Measurements from ENCODE around the gene SEZ6L.
A peak's percentile ranks its signal among the peaks of the same experiment; 100 is the strongest.
"Not testable (repeated sequence)": the region's sequence is repeated elsewhere in the genome, so short reads cannot be mapped to it uniquely, and the experiment has no call there.

The SEZ6L gene

DNA sequence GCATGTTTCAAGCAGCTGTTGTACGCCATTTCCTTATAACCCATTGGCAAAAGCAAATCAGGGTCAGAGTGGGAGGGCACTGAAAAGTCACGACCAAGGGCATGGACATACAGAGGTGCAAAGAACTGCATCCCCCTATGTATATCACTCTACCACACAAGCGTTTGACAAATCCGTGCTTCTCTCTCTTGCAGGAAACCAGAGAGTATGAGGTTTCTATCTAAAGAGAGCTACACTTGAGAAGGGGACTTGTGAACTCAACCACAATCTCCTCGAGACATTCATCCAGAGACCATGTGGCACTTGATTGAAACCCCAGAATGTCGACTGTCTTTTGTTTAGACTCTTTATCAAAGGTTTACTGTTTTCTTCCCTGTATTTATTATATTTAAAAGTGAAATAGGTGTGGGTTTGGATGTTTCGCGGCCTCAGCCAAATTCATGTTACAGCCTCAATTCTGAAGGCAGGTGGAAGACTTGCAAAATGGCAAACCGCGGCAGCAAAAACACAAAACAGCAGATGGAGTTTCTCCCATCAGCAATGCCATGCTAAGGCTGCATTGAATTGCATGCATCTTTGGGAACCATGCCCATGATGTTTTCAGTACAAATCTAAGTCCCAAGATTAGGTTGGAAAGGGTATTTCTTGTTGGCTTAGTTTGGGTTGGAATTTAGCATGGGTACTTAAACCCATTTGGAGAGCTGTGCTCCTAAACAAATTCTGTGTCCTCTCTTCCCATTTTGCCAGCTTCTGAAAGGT is 211.0 kb downstream of the SEZ6L start:
- no peak for DNase-seq

DNA sequence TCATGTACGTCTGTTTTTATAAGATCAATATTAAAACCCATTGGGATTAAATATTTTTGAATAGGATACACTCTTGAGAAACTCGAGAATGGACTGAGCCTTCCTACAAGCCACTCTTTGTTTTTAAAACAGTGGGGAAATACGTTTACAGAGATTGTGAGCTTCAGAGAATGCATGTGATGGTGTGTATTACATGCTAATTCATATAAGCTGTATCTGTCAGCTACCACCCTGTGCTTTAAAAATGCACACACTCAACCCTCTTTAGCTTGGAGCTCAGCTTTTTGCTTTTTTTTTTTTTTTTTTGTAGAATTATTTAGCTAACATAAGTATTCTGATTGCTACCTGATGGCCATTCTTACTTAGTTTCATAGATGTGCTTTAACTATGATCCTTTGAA is 213.5 kb downstream of the SEZ6L start:
- DNase-seq, result no peak

DNA sequence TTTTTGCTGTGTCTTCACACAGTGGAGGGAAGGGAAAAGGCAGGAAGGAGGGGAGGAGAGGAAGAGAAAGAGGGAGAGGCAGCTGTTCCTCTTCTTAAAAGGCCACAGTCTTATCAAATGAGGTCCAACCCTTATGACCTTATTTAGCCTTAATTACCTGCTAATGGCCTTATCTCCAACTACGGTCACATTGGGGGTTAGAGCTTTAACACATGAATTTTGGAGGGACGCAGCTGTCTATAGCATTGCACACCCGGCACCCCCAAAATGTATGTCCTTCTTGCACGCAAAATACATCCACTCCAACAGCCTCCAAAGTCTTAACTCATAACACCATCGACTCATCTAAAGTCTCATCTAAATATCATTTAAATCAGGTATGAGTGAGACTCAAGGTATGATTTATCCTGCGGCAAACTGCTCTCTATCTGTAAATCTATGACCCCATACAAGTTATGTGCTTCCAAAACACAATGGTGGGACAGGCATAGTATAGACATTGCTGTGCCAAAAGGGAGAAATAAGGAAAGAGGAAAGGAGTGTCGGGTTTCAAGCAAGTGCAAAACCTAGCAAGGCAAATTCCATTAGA is 214.8 kb downstream of the SEZ6L start:
- no peak for DNase-seq

DNA sequence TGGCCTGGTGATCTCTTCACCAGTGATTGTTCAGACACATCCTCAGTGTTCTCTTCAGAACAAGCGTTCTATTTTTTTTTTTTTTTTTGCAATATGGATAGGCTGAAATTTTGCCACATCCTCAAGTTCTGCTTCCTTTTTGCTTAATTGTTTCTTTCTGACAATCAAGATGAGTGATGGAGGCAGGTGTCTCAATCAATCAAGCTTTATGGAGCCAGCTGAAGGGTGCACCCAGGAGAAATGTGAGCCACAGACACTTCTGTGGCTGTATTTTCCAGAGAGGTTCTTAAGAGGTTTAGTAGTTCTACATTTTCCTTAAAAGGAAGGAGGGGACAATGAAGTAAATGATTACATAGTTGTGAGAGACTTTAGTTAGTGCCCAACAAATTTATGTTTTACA is 215.9 kb downstream of the SEZ6L start:
- DNase-seq, result no peak

DNA sequence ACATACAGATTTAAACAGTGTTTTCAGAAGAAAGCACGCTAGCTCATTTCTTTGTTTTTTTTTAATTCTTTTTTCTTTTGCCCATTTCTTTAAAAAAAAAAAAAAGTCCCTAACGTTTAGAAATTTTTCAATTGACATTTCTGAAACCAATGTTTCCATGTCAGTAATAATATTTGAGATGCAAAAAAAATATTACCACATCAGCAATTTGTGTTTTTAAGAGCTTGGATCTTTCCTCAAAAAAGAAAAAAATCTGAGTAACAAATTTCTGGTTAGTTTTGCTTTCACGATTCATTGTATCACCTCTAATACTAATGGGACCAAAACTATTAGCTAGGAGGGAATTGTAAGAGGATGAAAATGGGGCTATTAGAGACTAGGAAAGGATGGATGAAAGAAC is 219.9 kb downstream of the SEZ6L start:
- no peak for DNase-seq

DNA sequence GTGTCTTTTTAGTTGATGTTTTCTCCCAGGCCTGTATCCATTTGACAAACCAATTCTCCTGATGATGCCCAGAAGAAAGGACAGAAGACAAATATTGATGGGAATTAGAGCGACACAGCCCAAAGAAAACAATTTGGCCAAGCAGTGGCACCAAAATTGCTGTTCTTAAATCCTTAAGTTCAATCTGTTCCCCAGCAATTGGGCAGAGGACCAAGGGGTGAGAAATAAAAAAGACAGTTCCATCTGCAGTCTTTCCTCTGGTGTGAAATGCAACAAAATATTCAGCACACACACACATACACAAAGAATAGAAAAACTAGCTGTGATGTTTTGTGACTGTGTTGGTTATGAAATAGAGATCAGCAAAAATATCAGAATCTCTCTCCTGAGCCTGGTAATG is 221.8 kb downstream of the SEZ6L start:
- DNase-seq, result no peak

DNA sequence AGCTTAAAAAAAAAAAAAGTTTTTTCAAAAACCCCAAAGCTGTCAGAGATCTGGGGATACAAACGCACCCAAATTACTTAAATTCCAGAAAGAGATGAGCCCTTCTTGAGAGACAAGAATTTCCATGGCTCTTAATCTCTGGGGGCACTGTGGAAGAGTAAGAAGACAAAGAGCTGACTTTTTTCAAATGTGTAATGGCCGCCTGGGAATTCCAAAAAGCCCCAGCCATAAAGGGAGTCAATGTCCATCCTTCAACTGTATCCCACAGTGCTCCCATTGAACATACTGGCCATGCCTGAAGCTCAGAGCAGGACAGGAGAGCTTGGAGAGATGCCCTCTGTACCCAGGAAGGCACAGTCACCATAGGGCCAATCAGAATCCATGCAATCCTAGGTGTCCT is 222.4 kb downstream of the SEZ6L start:
- DNase-seq, result no peak

DNA sequence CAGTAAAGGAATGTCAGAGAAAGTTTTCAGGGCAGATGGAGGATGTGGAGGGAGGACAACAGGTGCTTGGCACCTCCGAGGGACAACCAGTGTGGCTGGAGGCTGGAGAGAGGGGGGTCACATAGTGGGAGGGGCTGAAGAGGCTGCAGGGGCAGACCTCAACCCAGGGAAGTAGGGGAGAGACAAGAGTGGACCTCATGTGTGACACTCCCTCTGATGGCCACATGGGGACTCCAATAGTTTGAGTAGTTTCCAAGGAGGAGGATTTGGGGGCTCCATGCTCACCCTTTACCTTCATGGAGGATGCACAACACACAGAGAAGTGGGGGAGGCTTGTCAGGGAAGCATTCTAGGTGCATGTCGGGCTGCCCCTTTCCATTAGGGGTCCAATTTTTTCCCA is 224.7 kb downstream of the SEZ6L start:
- no peak for DNase-seq

DNA sequence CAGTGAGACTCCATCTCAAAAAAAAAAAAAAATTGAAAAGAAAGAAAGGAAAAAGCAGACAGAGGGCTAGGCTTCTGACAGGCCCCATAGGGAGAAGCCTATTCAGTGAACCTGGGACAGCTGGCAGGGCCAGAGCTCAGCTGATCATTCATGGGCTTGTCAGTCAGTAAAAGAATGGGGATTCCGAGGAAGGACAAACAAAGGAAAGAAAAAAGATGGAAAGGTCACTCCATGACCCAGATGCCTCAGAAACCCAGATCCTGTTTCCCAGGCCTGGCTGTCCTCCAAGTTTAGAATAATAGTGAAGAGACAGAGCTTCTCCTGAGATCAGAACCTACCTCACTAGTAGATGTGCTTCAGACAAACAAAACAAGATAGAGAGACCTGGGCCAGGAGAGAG is 225.5 kb downstream of the SEZ6L start:
- DNase-seq, result no peak

DNA sequence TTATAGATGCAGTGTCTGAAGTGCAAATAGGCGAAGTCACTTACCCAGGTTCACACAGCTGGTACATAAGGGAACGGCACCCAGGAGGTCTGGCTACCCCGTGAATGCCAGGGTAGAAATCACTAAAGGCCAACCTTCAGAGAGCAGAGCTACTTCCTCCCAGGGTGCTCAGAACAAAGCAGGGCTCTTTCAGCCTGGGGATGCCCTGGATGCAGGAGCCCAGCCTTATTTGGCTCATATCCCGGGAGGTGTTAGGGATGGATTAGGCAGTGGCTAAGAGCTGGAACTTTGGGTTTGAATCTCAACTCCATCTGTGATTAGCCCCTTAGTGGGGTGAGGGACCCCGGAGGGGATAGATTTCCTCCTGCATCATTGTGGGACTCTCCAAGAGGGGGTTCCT is 226.7 kb downstream of the SEZ6L start:
- DNase-seq, result no peak

DNA sequence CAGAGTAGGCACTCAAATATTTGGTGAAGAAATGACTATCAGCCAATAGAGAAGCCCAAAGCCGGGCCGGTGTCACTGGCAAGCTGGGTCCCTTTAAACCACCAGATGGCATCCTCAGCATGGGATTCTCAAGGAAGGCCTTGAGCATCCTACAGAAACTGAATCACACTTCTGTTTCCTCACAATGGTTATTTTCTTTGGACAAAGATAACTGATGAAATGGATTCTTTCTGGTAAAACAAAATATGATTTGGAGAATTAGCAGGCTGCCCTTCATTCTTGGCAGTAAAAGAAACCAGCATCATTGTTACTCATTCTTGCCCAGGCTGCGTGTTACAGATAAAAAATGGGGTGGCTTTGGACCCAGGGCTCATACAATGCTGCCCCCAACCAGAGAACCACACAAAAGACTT is 229.5 kb downstream of the SEZ6L start:
- DNase-seq, result peak in 41 of 51 donors; percentile 1 to 72 (median 27)

DNA sequence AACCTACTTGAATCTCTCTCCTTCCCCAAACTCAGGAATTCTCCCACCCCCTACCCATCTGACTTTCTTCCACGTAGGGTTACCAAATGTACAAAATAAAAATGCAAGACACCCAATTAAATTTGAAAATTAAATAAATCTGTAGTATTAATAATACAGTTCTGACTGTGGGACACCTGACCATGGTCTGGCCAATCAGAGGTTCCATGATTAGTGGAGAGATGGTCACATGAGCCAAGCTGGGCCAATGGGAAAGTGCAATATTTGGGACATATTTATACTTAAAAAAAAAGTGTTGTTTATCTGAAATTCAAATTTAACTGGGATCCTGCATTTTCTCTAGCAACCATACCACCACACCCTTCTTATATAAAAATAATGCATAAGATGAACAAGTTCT is 230.0 kb downstream of the SEZ6L start:
- DNase-seq, result no peak

DNA sequence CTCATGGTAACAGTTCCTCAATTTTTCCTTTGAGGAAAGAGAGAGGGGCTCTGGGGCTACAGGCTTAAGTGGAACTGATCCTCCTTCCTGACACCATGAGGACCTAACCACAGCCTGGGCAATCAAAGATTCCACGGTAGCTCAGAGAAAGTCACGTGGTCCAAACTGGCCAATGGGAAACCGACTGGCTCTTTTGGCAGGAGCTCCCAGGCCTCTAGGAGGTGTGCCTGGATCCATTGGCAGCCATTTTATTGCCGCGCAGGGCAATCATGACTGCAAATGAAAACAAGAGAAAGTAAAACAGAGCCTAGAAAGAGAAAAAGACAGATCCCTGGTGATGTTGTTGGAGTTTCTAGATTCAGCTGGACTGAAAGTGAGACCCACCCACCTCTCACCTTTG is 232.5 kb downstream of the SEZ6L start:
- DNase-seq, result no peak

DNA sequence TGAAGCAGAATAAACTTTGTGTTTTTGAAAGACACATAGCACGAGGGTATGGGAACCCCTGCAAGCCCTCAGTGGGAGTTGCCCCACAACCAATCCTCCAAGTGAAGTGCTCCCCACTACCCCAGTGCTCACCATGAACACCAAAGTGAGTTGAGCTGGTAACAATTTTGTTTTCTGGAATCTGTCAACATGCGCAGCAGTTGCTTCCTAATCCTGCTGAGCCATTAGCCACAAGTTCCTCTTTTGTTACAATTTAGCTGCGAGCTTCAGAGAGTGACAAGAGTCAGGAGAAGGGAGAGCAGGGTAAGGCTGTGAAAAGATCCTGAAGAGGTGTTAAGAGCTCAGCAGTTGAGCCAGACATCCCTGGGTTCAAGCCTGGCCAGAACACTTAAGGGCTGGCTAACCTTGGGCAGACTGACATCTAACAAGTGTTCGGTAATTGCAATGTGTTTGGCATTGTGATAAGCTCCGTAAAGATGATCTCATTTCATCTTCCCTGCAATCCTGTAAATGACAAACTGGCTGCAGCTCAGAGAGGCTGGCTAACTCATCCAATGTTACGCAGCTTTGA is 235.7 kb downstream of the SEZ6L start:
- no peak for DNase-seq

DNA sequence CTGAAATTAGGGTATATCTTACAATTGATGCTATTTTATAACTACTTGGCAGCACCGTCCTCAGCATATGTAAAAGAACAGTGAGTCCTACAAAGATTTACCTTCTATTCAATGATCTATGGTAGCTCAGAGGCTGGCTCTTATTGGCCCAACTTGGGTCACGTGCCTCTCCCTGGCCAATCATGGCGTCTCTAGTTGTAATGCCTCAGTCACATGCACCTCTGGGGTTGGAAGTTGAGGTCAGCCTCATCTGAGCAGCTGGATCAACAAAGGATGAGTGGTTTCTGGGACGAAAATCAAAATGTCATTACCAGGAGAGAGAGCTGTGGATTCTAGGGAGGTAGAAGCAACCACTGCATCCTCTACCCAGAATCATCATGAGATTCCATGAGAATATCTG is 236.9 kb downstream of the SEZ6L start:
- DNase-seq, result no peak

DNA sequence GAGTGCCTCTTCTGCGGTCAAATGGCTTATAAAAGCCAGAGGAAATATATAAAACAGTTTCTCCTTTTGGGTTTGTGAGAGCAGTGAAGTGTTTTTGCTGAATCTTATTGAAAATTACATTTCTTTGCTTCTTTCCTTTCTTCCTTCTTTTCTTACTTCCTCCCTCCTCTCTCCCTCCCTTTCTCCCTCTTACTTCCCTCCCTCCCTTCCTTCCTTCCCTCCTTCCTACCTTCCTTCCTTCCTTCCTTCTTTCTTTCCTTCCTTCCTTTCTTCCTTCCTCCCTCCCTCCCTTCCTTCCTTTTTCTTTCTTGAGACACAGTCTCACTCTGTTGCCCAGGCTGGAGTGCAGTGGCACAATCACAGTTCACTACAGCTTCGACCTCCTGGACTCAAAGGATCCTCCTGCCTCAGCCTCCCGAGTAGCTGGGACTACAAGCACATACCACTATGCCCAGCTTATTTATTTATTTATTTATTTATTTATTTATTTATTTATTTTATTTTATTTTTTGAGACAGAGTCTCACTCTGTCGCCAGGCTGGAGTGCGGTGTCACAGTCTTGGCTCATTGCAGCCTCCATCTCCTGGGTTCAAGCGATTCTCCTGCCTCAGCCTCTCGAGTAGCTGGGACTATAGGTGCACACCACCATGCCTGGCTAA is 239.4 kb downstream of the SEZ6L start:
- DNase-seq, result not testable (repeated sequence)

DNA sequence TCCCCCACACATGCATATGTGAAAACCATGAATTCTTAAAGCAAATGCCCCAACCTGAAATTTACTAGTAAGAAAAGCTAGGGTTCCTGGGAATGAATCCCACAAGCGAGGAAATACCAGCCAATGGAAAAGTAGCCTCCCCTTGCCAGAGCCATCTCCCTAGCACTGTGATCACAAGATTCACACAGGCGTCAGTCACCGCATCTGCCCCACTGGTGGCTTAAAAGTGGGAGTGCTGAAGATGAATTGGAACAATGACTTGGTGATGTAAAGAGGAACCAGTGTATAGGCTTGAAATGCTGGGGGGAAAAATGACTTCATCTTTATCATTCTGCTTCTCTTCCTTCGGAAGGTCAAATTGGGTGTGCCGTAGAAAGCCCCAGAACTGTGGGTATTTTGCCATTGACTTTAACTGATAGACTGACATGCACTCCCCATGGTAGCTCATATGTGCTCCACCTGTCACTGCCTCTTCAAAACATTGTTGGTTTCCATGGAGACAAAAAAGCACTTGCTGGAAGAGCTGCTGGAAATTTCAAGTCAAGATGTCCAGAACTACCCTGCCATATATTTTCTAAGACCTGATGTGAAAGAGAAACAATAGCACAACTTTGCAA is 240.6 kb downstream of the SEZ6L start:
- DNase-seq, result peak in 1 of 51 donors; percentile 27

DNA sequence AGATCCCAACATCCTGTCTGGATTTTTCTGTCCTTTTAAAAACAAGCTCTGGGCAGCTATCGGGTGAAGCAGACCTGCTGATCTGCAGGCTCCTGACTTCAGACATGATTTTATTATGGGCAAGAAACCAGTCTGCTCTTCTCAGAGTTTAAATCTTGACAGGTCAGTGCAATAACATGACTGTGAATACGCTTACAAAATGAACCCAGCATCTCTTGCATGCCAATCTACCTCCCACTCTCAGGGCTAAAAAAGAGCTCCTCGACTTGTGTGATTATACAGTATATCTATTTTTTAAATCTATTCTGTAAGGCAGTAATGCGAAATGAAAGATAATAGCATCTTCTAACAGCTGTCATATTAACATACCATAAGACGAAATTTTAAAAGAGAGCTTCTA is 241.1 kb downstream of the SEZ6L start:
- DNase-seq, result no peak

DNA sequence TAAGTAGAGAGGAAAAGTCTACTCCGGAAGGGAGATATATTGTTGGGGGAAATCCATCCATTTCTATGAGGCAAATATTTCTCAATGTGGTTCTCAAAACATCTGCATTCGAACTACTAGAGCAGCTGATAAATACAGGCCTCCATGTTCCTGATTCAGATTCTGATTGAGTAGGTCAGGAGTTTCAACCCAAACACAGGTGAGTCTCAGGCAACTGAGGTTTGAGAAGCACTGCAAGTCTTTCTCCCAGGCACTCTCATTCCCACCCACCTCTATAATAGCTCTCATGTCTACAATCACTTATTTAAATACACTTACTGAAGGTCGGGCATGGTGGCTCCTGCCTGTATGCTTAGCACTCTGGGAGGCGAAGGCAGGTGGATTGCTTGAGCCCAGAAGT is 245.1 kb downstream of the SEZ6L start:
- DNase-seq, result no peak

DNA sequence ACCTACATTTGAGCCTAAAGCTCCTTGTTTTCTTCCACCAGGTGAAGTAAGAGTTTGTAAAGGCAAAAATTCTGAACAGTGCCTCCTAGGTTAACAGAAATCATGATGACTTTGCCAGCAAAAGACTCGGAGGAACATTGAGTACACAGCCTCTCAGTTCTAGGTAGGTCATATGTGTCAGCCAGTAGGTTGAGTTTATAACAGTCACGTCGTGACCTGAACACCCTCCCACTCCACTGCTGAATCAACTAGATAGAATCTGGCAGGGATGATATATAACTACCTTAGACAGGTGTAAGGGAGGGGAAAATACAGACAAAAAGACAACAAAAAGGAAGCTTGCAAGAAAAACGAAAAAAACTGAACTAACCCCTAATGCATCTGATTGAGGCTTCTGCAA is 247.0 kb downstream of the SEZ6L start:
- DNase-seq, result peak in 1 of 51 donors; percentile 51

DNA sequence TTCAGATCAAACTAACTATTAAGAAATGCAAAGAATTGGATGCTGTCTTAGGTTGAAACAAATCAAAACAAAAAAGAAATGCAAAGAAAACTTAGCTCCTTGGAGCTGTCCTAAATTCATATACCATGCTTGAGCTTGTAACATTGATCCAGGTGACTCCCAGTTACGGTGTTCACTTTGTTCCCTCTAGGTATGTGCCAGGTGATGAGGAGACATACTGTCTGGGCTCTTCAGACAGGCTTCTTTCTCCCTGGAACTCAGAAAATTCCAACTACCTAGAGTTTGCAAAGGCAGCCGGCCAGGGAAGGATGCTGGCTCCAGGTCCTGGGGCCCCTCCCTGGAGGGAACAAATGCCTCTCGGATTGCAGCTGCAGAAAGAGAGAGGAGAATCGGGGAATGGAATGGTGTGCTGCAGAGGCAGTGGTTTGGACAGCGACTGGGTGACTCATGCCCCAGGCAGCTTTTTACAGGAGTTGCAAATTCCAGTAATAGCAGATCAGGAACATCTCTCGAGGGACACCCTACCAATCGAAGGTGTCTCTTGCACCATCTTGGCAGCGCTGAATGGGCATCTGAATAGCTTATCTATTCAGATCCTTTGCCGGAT is 247.5 kb downstream of the SEZ6L start:
- DNase-seq, result peak in 1 of 51 donors; percentile 51

DNA sequence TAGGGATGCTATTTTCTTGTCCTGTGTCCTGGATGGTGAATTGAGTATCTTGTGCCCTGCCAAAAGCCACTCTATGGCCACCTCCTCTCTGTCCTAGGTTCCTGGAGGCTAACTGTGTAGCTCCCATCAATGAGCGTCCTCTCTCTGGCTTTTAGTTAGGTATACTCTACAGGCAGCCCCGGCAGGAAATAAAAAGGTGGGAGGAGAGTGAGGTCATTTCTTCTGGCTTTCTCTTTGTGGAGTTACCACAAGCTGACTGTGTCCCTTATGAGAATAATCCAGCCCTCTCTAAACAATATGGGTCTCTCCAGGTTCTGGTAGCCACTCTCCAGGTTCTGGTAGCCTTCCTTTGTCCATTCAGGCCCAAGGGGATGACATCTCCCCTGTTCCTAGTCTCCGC is 248.1 kb downstream of the SEZ6L start:
- no peak for DNase-seq
